Stimulated activated CD8-positive, alpha-beta memory T cell treated with anti-CD3 and anti-CD28 coated beads, Interleukin-12 subunit alpha, Interleukin-12 subunit beta, amount 100 ng/mL, for 1 hour (primary cell): Measurements from ENCODE around the gene KLF2.
"Not testable (repeated sequence)": the region's sequence is repeated elsewhere in the genome, so short reads cannot be mapped to it uniquely, and the experiment has no call there.

Experiments used
- DNase-seq: peaks from one replicate; pipeline ENCODE4 v3.0.0-alpha.2; 2020; ENCODE audit warnings: low read depth

Gene KLF2

GRCh38 chr19:16338470-16339360 is 14.1 kb downstream of the KLF2 start:
- DNase-seq = no peak

- DNase-seq = no peak
Observed at GRCh38 chr19:16339361-16339725, 14.7 kb downstream of the KLF2 start.

- no peak for DNase-seq
Observed at GRCh38 chr19:16340092-16340491, 15.5 kb downstream of the KLF2 start.

GRCh38 chr19:16340654-16341053 is 16.0 kb downstream of the KLF2 start:
- DNase-seq = no peak

GRCh38 chr19:16342002-16342715 is 17.5 kb downstream of the KLF2 start:
- DNase-seq = no peak

- DNase-seq = no peak
Observed at GRCh38 chr19:16343156-16343555, 18.5 kb downstream of the KLF2 start.

GRCh38 chr19:16345457-16345856 is 20.8 kb downstream of the KLF2 start:
- DNase-seq = no peak

GRCh38 chr19:16347099-16347498 is 22.5 kb downstream of the KLF2 start:
- DNase-seq = not testable (repeated sequence)

- no peak for DNase-seq
Observed at GRCh38 chr19:16347706-16348105, 23.1 kb downstream of the KLF2 start.

- no peak for DNase-seq
Observed at GRCh38 chr19:16349551-16350152, 25.0 kb downstream of the KLF2 start.

GRCh38 chr19:16351133-16351809 is 26.6 kb downstream of the KLF2 start:
- no peak for DNase-seq

GRCh38 chr19:16355293-16356043 is 30.8 kb downstream of the KLF2 start:
- no peak for DNase-seq

GRCh38 chr19:16358456-16358855 is 33.8 kb downstream of the KLF2 start:
- DNase-seq = no peak

- DNase-seq = no peak
Observed at GRCh38 chr19:16359074-16359473, 34.4 kb downstream of the KLF2 start.

- no peak for DNase-seq
Observed at GRCh38 chr19:16359964-16360363, 35.3 kb downstream of the KLF2 start.

- no peak for DNase-seq
Observed at GRCh38 chr19:16360738-16361137, 36.1 kb downstream of the KLF2 start.

GRCh38 chr19:16361254-16361653 is 36.6 kb downstream of the KLF2 start:
- DNase-seq = no peak

- DNase-seq = no peak
Observed at GRCh38 chr19:16361926-16362325, 37.3 kb downstream of the KLF2 start.

- DNase-seq = no peak
Observed at GRCh38 chr19:16363133-16363851, 38.7 kb downstream of the KLF2 start.

- no peak for DNase-seq
Observed at GRCh38 chr19:16363852-16364230, 39.2 kb downstream of the KLF2 start.

- DNase-seq = no peak
Observed at GRCh38 chr19:16364231-16364865, 39.7 kb downstream of the KLF2 start.
